ENCODE data around the gene DENND2A. TPM values are rescaled to one million over a fixed set of nuclear protein-coding genes. Genes with fewer than 3 reads are reported as not detected.

The DENND2A gene
- total and polyA plus RNA-seq, 7 experiments from 2014 or later, result not detected

DNA sequence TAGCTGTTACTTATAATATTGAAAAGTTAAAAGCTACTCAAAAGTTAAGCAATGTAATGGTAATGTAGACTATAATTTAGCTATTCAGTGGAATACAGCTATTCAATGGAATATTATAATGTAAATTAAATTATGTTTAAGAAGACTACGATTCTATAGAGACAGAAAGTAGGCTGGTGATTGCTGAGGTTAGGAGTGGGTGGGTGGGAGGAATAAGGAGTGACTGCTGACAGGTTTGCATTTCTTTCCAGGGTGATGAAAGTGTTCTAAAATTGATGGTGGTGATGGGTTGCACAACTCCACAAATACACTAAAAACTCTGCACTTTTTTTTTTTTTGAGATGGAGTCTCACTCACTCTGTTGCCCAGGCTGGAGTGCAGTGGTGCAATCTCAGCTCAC is 21.4 kb downstream of the DENND2A start:
- no peak overlapping the region for H3K4me3 Mint-ChIP-seq
- no peaks in the 10 kb centered on the region for H3K36me3 Mint-ChIP-seq
- ATAC-seq (no peak), DNase-seq (no peak)
- no peak overlapping the region for H3K27ac Mint-ChIP-seq
- ChIA-PET CTCF (no interaction called here), POLR2A (no interaction called here)
- intact Hi-C loops (cut with micrococcal nuclease), result no loop called here
- Histone ChIP-seq H3K36me3 (ENCODE audit: control insufficient read depth in 2 of 3, insufficient read depth in 3 of 3, low read length in 3 of 3) (no peaks in the 10 kb centered on the region), H3K27me3 (ENCODE audit: control insufficient read depth in 2 of 2, insufficient read depth in 2 of 2, low read length in 2 of 2) (no peaks in the 10 kb centered on the region), H3K9me3 (ENCODE audit: control insufficient read depth in 2 of 3, low read length in 3 of 3) (no peaks in the 10 kb centered on the region), H3K4me1 (ENCODE audit: control insufficient read depth in 2 of 2, insufficient read depth in 2 of 2, low read length in 2 of 2) (no peaks in the 10 kb centered on the region), H3K4me3 (ENCODE audit: low read length) (no peak overlapping the region), H3K27ac (ENCODE audit: low read depth, low read length) (no peak overlapping the region)
- H3K4me1 Mint-ChIP-seq, result no peaks in the 10 kb centered on the region
- no peaks in the 10 kb centered on the region for H3K9me3 Mint-ChIP-seq
- H3K27me3 Mint-ChIP-seq, result peaks cover 0 to 3% (median 0%) of the 10 kb centered on the region in 5 donors

- ATAC-seq (no peak), DNase-seq (no peak)
- H3K27me3 Mint-ChIP-seq, result peaks cover 0 to 3% (median 0%) of the 10 kb centered on the region in 5 donors
- no peaks in the 10 kb centered on the region for H3K4me1 ChIP-seq (ENCODE audit: control insufficient read depth in 2 of 2, insufficient read depth in 2 of 2, low read length in 2 of 2)
- POLR2A ChIA-PET, result no interaction called here
- H3K9me3 ChIP-seq (ENCODE audit: control insufficient read depth in 2 of 3, low read length in 3 of 3), result no peaks in the 10 kb centered on the region
- H3K4me3 ChIP-seq (ENCODE audit: low read length), result no peak overlapping the region
- H3K27ac Mint-ChIP-seq, result no peak overlapping the region
- CTCF ChIA-PET, result interaction anchor here (0.6 kb wide), 1 partner anchor 185 kb away, joined by 3 read pairs; no protein-coding TSS in a partner anchor
- H3K9me3 Mint-ChIP-seq, result no peaks in the 10 kb centered on the region
- no peaks in the 10 kb centered on the region for H3K36me3 Mint-ChIP-seq
- intact Hi-C loops (cut with micrococcal nuclease), result no loop called here
- H3K27me3 ChIP-seq (ENCODE audit: control insufficient read depth in 2 of 2, insufficient read depth in 2 of 2, low read length in 2 of 2), result no peaks in the 10 kb centered on the region
- H3K4me3 Mint-ChIP-seq, result no peak overlapping the region
- no peak overlapping the region for H3K27ac ChIP-seq (ENCODE audit: low read depth, low read length)
- no peaks in the 10 kb centered on the region for H3K36me3 ChIP-seq (ENCODE audit: control insufficient read depth in 2 of 3, insufficient read depth in 3 of 3, low read length in 3 of 3)
- H3K4me1 Mint-ChIP-seq, result no peaks in the 10 kb centered on the region
Measured at GRCh38 chr7:140618306-140618705, 22.3 kb downstream of the DENND2A start.

DNA sequence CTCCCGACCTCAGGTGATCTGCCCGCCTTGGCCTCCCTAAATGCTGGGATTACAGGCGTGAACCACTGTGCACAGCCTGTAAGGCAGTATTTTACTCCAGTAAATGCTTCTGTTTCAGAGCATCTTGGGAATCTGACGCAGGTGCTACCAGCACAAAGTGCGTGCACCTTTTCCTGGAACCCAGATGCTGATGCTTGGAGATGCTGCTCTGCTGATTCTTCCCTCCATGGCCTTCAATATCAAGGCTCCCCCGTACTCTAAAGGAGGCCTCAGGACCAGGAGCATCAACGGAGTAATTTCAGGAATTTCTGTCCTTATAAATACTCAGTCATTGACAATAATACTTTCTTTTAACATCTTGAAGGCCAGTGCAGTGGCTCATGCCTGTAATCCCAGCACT is 23.5 kb downstream of the DENND2A start:
- Mint-ChIP-seq H3K4me1 (no peaks in the 10 kb centered on the region), H3K4me3 (no peak overlapping the region), H3K27me3 (peaks cover 0 to 3% (median 0%) of the 10 kb centered on the region in 5 donors), H3K9me3 (peaks cover 0 to under 1% (median 0%) of the 10 kb centered on the region in 11 donors), H3K36me3 (no peaks in the 10 kb centered on the region), H3K27ac (no peak overlapping the region)
- H3K27me3 ChIP-seq (ENCODE audit: control insufficient read depth in 2 of 2, insufficient read depth in 2 of 2, low read length in 2 of 2), result no peaks in the 10 kb centered on the region
- no peaks in the 10 kb centered on the region for H3K36me3 ChIP-seq (ENCODE audit: control insufficient read depth in 2 of 3, insufficient read depth in 3 of 3, low read length in 3 of 3)
- POLR2A ChIA-PET, result no interaction called here
- H3K4me1 ChIP-seq (ENCODE audit: control insufficient read depth in 2 of 2, insufficient read depth in 2 of 2, low read length in 2 of 2), result no peaks in the 10 kb centered on the region
- CTCF ChIA-PET, result no interaction called here
- H3K9me3 ChIP-seq (ENCODE audit: control insufficient read depth in 2 of 3, low read length in 3 of 3), result no peaks in the 10 kb centered on the region
- H3K27ac ChIP-seq (ENCODE audit: low read depth, low read length), result no peak overlapping the region
- intact Hi-C loops (cut with micrococcal nuclease), result no loop called here
- DNase-seq (no peak), ATAC-seq (no peak)
- H3K4me3 ChIP-seq (ENCODE audit: low read length), result no peak overlapping the region

DNA sequence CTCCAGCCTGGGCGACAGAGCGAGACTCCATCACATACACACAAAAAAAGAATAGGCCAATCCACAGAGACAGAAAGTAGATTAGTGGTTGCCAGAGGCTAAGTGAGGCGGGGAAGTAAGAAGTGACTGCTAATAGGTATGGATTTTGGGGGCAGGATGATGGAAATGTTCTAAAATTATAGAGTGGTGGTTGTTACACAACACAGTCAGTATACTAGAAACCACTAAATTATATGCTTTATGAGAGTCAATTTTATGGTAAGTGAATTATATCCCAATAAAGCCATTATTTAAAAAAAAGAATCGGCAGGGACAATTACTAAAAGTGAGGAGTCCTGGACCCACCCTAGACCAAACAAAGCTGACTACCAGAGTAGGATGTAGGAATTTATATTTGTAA is 24.3 kb downstream of the DENND2A start:
- ATAC-seq (no peak), DNase-seq (no peak)
- Histone ChIP-seq H3K9me3 (ENCODE audit: control insufficient read depth in 2 of 3, low read length in 3 of 3) (no peaks in the 10 kb centered on the region), H3K4me1 (ENCODE audit: control insufficient read depth in 2 of 2, insufficient read depth in 2 of 2, low read length in 2 of 2) (no peaks in the 10 kb centered on the region), H3K4me3 (ENCODE audit: low read length) (no peak overlapping the region), H3K27ac (ENCODE audit: low read depth, low read length) (no peak overlapping the region), H3K27me3 (ENCODE audit: control insufficient read depth in 2 of 2, insufficient read depth in 2 of 2, low read length in 2 of 2) (no peaks in the 10 kb centered on the region), H3K36me3 (ENCODE audit: control insufficient read depth in 2 of 3, insufficient read depth in 3 of 3, low read length in 3 of 3) (no peaks in the 10 kb centered on the region)
- no peak overlapping the region for H3K4me3 Mint-ChIP-seq
- H3K27me3 Mint-ChIP-seq, result peaks cover 0 to 3% (median 0%) of the 10 kb centered on the region in 5 donors
- no peaks in the 10 kb centered on the region for H3K36me3 Mint-ChIP-seq
- CTCF ChIA-PET, result interaction anchor here (0.6 kb wide), 1 partner anchor 171 kb away, joined by 5 read pairs; no protein-coding TSS in a partner anchor
- intact Hi-C loops (cut with micrococcal nuclease), result no loop called here
- H3K9me3 Mint-ChIP-seq, result peaks cover 0 to 2% (median 0%) of the 10 kb centered on the region in 11 donors
- POLR2A ChIA-PET, result no interaction called here
- H3K27ac Mint-ChIP-seq, result no peak overlapping the region
- no peaks in the 10 kb centered on the region for H3K4me1 Mint-ChIP-seq

DNA sequence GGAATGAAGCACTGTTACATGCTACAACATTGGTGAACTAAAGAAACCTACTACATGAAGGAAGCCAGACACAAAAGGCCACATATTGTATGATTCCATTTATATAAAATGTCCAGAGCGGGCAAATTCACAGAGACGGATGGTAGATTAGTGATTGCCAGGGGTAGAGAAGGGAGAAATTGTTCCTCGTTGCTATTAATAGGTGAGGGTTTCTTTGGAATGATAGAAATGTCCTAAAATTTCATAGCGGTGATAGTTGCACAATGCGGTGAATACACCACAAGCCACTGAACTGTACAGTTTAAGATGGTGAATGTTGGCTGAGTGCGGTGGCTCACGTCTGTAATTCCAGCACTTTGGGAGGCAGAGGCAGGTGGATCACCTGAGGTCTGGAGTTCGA is 29.0 kb downstream of the DENND2A start:
- Histone ChIP-seq H3K27ac (ENCODE audit: low read depth, low read length) (no peak overlapping the region), H3K4me1 (ENCODE audit: control insufficient read depth in 2 of 2, insufficient read depth in 2 of 2, low read length in 2 of 2) (no peaks in the 10 kb centered on the region), H3K9me3 (ENCODE audit: control insufficient read depth in 2 of 3, low read length in 3 of 3) (no peaks in the 10 kb centered on the region), H3K4me3 (ENCODE audit: low read length) (no peak overlapping the region), H3K27me3 (ENCODE audit: control insufficient read depth in 2 of 2, insufficient read depth in 2 of 2, low read length in 2 of 2) (no peaks in the 10 kb centered on the region), H3K36me3 (ENCODE audit: control insufficient read depth in 2 of 3, insufficient read depth in 3 of 3, low read length in 3 of 3) (no peaks in the 10 kb centered on the region)
- Mint-ChIP-seq H3K36me3 (no peaks in the 10 kb centered on the region), H3K9me3 (peaks cover 0 to 2% (median 0%) of the 10 kb centered on the region in 11 donors), H3K4me3 (no peak overlapping the region), H3K27ac (no peak overlapping the region), H3K4me1 (no peaks in the 10 kb centered on the region), H3K27me3 (peaks cover 0 to 5% (median 0%) of the 10 kb centered on the region in 5 donors)
- DNase-seq (no peak), ATAC-seq (no peak)
- intact Hi-C loops (cut with micrococcal nuclease), result no loop called here
- ChIA-PET CTCF (no interaction called here), POLR2A (no interaction called here)

- POLR2A ChIA-PET, result interaction anchor here (0.7 kb wide), 1 partner anchor 35 kb away, joined by 3 read pairs; no protein-coding TSS in a partner anchor
- no peak overlapping the region for H3K27ac Mint-ChIP-seq
Measured at GRCh38 chr7:140610204-140611165, 30.1 kb downstream of the DENND2A start.

More at GRCh38 chr7:140610204-140611165, 30.1 kb downstream of the DENND2A start:
- intact Hi-C loops (cut with micrococcal nuclease), result no loop called here
- CTCF ChIA-PET, result no interaction called here
- H3K27ac ChIP-seq (ENCODE audit: low read depth, low read length), result no peak overlapping the region
- no peaks in the 10 kb centered on the region for H3K36me3 ChIP-seq (ENCODE audit: control insufficient read depth in 2 of 3, insufficient read depth in 3 of 3, low read length in 3 of 3)
- DNase-seq, result no peak
- Mint-ChIP-seq H3K27me3 (peaks cover 0 to 5% (median 0%) of the 10 kb centered on the region in 5 donors), H3K9me3 (peaks cover 0 to 2% (median 0%) of the 10 kb centered on the region in 11 donors), H3K4me1 (no peaks in the 10 kb centered on the region), H3K36me3 (no peaks in the 10 kb centered on the region), H3K4me3 (no peak overlapping the region)
- no peaks in the 10 kb centered on the region for H3K4me1 ChIP-seq (ENCODE audit: control insufficient read depth in 2 of 2, insufficient read depth in 2 of 2, low read length in 2 of 2)
- ATAC-seq, result no peak
- no peaks in the 10 kb centered on the region for H3K9me3 ChIP-seq (ENCODE audit: control insufficient read depth in 2 of 3, low read length in 3 of 3)
- no peak overlapping the region for H3K4me3 ChIP-seq (ENCODE audit: low read length)
- H3K27me3 ChIP-seq (ENCODE audit: control insufficient read depth in 2 of 2, insufficient read depth in 2 of 2, low read length in 2 of 2), result no peaks in the 10 kb centered on the region
